Fibroblast of lung (primary cell): ENCODE data around the gene DUS2. TPM values are rescaled to one million over a fixed set of nuclear protein-coding genes. Genes with fewer than 3 reads are reported as not detected.
A peak's percentile ranks its signal among the peaks of the same experiment; 100 is the strongest.
"Not testable (repeated sequence)": the region's sequence is repeated elsewhere in the genome, so short reads cannot be mapped to it uniquely, and the experiment has no call there.

Experiments
- DNase-seq, 2 donors: peaks; one replicate each; pipeline versions ENCODE4 v3.0.0 to v3.0.0-alpha.2; 2010; ENCODE audit warnings: low read depth in 2 of 2
- H2AFZ ChIP-seq: 2 replicates; pipeline ENCODE4 v1.5.1; 2012; ENCODE audit warnings: low read length, control low read depth, inconsistent platforms
- H3K27ac ChIP-seq: 2 replicates; pipeline ENCODE4 v1.5.1; 2011; ENCODE audit warnings: low read length, control low read depth; ENCODE audit not compliant: insufficient read depth
- H3K27me3 ChIP-seq: 2 replicates; pipeline ENCODE4 v1.5.1; 2011; ENCODE audit warnings: mild to moderate bottlenecking, low read length; ENCODE audit not compliant: control insufficient read depth, insufficient read depth
- H3K36me3 ChIP-seq: 2 replicates; pipeline ENCODE4 v1.5.1; 2011; ENCODE audit warnings: low read length; ENCODE audit not compliant: control insufficient read depth, insufficient read depth
- H3K4me1 ChIP-seq: 2 replicates; pipeline ENCODE4 v1.5.1; 2011; ENCODE audit warnings: low read length; ENCODE audit not compliant: control insufficient read depth, insufficient read depth; ENCODE audit errors: extremely low read depth
- H3K4me2 ChIP-seq: 2 replicates; pipeline ENCODE4 v1.5.1; 2011; ENCODE audit warnings: low read length, control low read depth; ENCODE audit not compliant: insufficient read depth; ENCODE audit errors: extremely low read depth
- H3K4me3 ChIP-seq, 4 experiments: fragments of 200-600 bp in 1 of 4; sonication (generic) in 1 of 4; replicated peaks in 1 of 4; 2 replicates each; pipeline ENCODE4 v1.5.1; 2011 to 2016; ENCODE audit warnings: low read length in 4 of 4, low read depth in 3 of 4, mild to moderate bottlenecking in 3 of 4, control low read depth in 2 of 4, inconsistent platforms in 1 of 4, mixed read lengths in 1 of 4; ENCODE audit not compliant: insufficient read depth in 1 of 4; ENCODE audit errors: control extremely low read depth in 1 of 4
- H3K79me2 ChIP-seq: 2 replicates; pipeline ENCODE4 v1.5.1; 2012; ENCODE audit warnings: mild to moderate bottlenecking, low read length, inconsistent platforms; ENCODE audit not compliant: control insufficient read depth, insufficient read depth
- H3K9ac ChIP-seq: 2 replicates; pipeline ENCODE4 v1.5.1; 2011; ENCODE audit warnings: mild to moderate bottlenecking, low read length, control low read depth; ENCODE audit not compliant: insufficient read depth
- H3K9me3 ChIP-seq: 2 replicates; pipeline ENCODE4 v1.5.1; 2012; ENCODE audit warnings: low read depth, low read length; ENCODE audit not compliant: control insufficient read depth, insufficient read depth
- H4K20me1 ChIP-seq: 2 replicates; pipeline ENCODE4 v1.5.1; 2011; ENCODE audit warnings: low read length; ENCODE audit not compliant: control insufficient read depth, insufficient read depth; ENCODE audit errors: extremely low read depth
- CTCF ChIP-seq, 2 donors: IDR thresholded peaks in 1 of 2; conservative IDR thresholded peaks in 1 of 2; 1 replicate in 1 of 2; 2 replicates in 1 of 2; pipeline ENCODE4 v1.5.1; 2011 to 2012; ENCODE audit warnings: low read length in 2 of 2, control low read depth in 1 of 2, inconsistent platforms in 1 of 2, low read depth in 1 of 2, mild to moderate bottlenecking in 1 of 2
- EZH2 ChIP-seq: IDR thresholded peaks from 2 replicates; pipeline ENCODE4 v1.5.1; 2012; ENCODE audit warnings: low read length, control low read depth, mild to moderate bottlenecking; ENCODE audit errors: missing control alignments
- polyA plus RNA-seq, 2 donors: library from polyadenylated mRNA; depleted of rRNA in 1 of 2; stranded (reverse) in 1 of 2; unstranded in 1 of 2; fragments of >200 nt; gene quantifications; 2 replicates each; pipeline ENCODE4 v1.2.1, GENCODE V29; 2011 to 2012; ENCODE audit warnings: missing spikeins in 1 of 2
- total RNA-seq: library from RNA; depleted of rRNA; stranded (reverse); fragments of >200 nt; gene quantifications from 2 replicates; pipeline ENCODE4 v1.2.1, GENCODE V29; 2014

Gene DUS2
- total and polyA plus RNA-seq, 2 donors (not counting 1 experiment from before 2014, with no cell fraction given) = 10.2 to 16.8 TPM

DNA sequence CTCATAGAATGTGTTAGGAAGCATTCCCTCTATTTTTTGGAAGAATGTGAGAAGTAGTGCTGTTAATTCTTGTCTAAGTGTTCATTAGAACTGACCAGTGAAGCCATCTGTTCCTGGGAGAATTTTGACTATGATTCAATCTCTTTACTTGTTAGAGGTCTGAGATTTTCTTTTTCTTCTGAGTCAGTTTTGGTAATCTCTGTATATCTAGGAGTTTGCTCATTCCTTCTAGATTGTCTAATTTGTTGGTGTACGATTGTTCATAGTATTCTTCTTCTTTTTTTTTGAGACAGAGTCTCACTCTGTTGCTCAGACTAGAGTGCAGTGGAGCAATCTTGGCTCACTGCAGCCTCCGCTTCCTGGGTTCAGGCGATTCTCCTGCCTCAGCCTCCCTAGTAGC is 82.5 kb downstream of the DUS2 start:
- Histone ChIP-seq H3K4me3 (no peak overlapping the region), H3K79me2 (peaks cover 22% of the 10 kb centered on the region), H3K9ac (no peak overlapping the region), H4K20me1 (no peaks in the 10 kb centered on the region), H3K4me2 (no peak overlapping the region), H3K27me3 (no peaks in the 10 kb centered on the region), H3K4me1 (no peaks in the 10 kb centered on the region), H2AFZ (no peak overlapping the region), H3K36me3 (no peaks in the 10 kb centered on the region), H3K9me3 (no peaks in the 10 kb centered on the region), H3K27ac (no peak overlapping the region)
- TF ChIP-seq EZH2 (no peak), CTCF (conservative IDR thresholded peaks at IDR 0.05 in 1 of 2, IDR thresholded peaks at IDR 0.05 in 1 of 2; ENCODE audit: low read depth in 1 of 2, low read length in 2 of 2) (no peak)
- DNase-seq = peak in 1 of 2 donors; percentile 53

- H3K4me2 ChIP-seq, H3K36me3 ChIP-seq, H4K20me1 ChIP-seq, H3K4me1 ChIP-seq, DNase-seq, H3K4me3 ChIP-seq, H3K27me3 ChIP-seq, H2AFZ ChIP-seq, H3K9ac ChIP-seq, H3K9me3 ChIP-seq, H3K27ac ChIP-seq: not testable (repeated sequence)
- H3K79me2 ChIP-seq = peaks cover 25% of the 10 kb centered on the region
These were observed 84.3 kb downstream of the DUS2 start for GRCh38 chr16:68107230-68107928.

GRCh38 chr16:68109156-68109555 is 86.1 kb downstream of the DUS2 start:
- H3K9ac ChIP-seq, H3K4me1 ChIP-seq, H3K9me3 ChIP-seq, H3K4me3 ChIP-seq, H3K36me3 ChIP-seq, H2AFZ ChIP-seq, DNase-seq, H3K27me3 ChIP-seq, H3K27ac ChIP-seq, H4K20me1 ChIP-seq, H3K4me2 ChIP-seq: not testable (repeated sequence)
- peaks cover 27% of the 10 kb centered on the region for H3K79me2 ChIP-seq

DNA sequence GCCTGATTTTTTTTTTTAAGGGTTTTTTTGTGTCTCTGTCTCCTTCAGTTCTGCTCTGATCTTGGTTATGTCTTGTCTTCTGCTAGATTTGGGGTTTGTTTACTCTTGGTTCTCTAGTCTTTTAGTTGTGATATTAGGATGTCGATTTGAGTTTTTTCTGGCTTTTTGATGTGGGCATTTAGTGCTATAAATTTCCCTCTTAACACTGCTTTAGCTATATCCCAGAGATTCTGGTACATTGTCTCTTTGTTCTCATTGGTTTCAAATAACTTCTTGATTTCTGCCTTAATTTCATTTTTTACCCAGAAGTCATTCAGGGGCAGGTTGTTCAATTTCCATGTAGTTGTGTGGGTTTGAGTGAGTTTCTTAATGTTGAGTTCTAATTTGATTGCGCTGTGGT is 87.5 kb downstream of the DUS2 start:
- not testable (repeated sequence) for H3K36me3 ChIP-seq, H3K27me3 ChIP-seq, H3K9ac ChIP-seq, H3K9me3 ChIP-seq, H2AFZ ChIP-seq, H3K27ac ChIP-seq, DNase-seq, H3K4me3 ChIP-seq, H3K4me2 ChIP-seq, H4K20me1 ChIP-seq, H3K4me1 ChIP-seq
- H3K79me2 ChIP-seq = peaks cover 26% of the 10 kb centered on the region
